Activated naive CD8-positive, alpha-beta T cell treated with anti-CD3 and anti-CD28 coated beads, Interleukin-2, amount 50 U/mL, for 24 hours (primary cell): ENCODE results near the gene LRP11.

Experiments used
- ATAC-seq: fragments of 150-1000 bp; cut with Tn5 transposase; one replicate; pipeline ENCODE4 v1.10.0; 2021
- DNase-seq: peaks from one replicate; pipeline ENCODE4 v3.0.0; 2021
- H3K27ac Mint-ChIP-seq: one replicate; pipeline ENCODE4 v1.8.0; 2021; ENCODE audit warnings: mild to moderate bottlenecking, mixed read lengths
- H3K27me3 Mint-ChIP-seq: one replicate; pipeline ENCODE4 v1.8.0; 2021; ENCODE audit warnings: mixed read lengths
- H3K36me3 Mint-ChIP-seq: one replicate; pipeline ENCODE4 v1.8.0; 2021; ENCODE audit warnings: low read depth, mixed read lengths
- H3K4me1 Mint-ChIP-seq: one replicate; pipeline ENCODE4 v1.8.0; 2021; ENCODE audit warnings: mixed read lengths
- H3K4me3 Mint-ChIP-seq: one replicate; pipeline ENCODE4 v1.8.0; 2021; ENCODE audit warnings: mild to moderate bottlenecking, moderate library complexity, mixed read lengths
- H3K9me3 Mint-ChIP-seq: one replicate; pipeline ENCODE4 v1.8.0; 2021; ENCODE audit warnings: mixed read lengths

LRP11 gene

GRCh38 chr6:149779644-149779963 lies 84.6 kb downstream of the LRP11 start:
- Mint-ChIP-seq H3K27me3 (no peaks in the 10 kb centered on the region), H3K9me3 (no peaks in the 10 kb centered on the region), H3K27ac (no peak overlapping the region), H3K4me1 (no peaks in the 10 kb centered on the region), H3K36me3 (peaks cover 33% of the 10 kb centered on the region), H3K4me3 (no peak overlapping the region)
- no peak for ATAC-seq
- no peak for DNase-seq

GRCh38 chr6:149777624-149778023 lies 86.5 kb downstream of the LRP11 start:
- Mint-ChIP-seq H3K36me3 (peaks cover 35% of the 10 kb centered on the region), H3K4me1 (no peaks in the 10 kb centered on the region), H3K9me3 (no peaks in the 10 kb centered on the region), H3K27ac (no peak overlapping the region), H3K4me3 (no peak overlapping the region), H3K27me3 (no peaks in the 10 kb centered on the region)
- no peak for ATAC-seq
- DNase-seq: no peak

- DNase-seq (no peak), ATAC-seq (no peak)
- Mint-ChIP-seq H3K4me1 (peaks cover 5% of the 10 kb centered on the region), H3K9me3 (no peaks in the 10 kb centered on the region), H3K27me3 (no peaks in the 10 kb centered on the region), H3K4me3 (no peak overlapping the region), H3K36me3 (peaks cover 43% of the 10 kb centered on the region), H3K27ac (no peak overlapping the region)
Observed at GRCh38 chr6:149771925-149772324, 92.2 kb downstream of the LRP11 start.

GRCh38 chr6:149771185-149771584 lies 93.0 kb downstream of the LRP11 start:
- ATAC-seq (no peak), DNase-seq (no peak)
- peaks cover 5% of the 10 kb centered on the region for H3K4me1 Mint-ChIP-seq
- H3K27ac Mint-ChIP-seq: no peak overlapping the region
- no peaks in the 10 kb centered on the region for H3K27me3 Mint-ChIP-seq
- H3K36me3 Mint-ChIP-seq: peaks cover 43% of the 10 kb centered on the region
- no peak overlapping the region for H3K4me3 Mint-ChIP-seq
- H3K9me3 Mint-ChIP-seq: peaks cover 4% of the 10 kb centered on the region

- no peak for ATAC-seq
- peaks cover 44% of the 10 kb centered on the region for H3K36me3 Mint-ChIP-seq
- H3K4me3 Mint-ChIP-seq: no peak overlapping the region
- no peak overlapping the region for H3K27ac Mint-ChIP-seq
- peaks cover 9% of the 10 kb centered on the region for H3K9me3 Mint-ChIP-seq
- peaks cover 5% of the 10 kb centered on the region for H3K4me1 Mint-ChIP-seq
- H3K27me3 Mint-ChIP-seq: no peaks in the 10 kb centered on the region
- DNase-seq: no peak
Observed at GRCh38 chr6:149769676-149770075, 94.5 kb downstream of the LRP11 start.
